Brain microvascular endothelial cell (primary cell): ENCODE results near the gene ZNF69.
"Not testable (repeated sequence)": the region's sequence is repeated elsewhere in the genome, so short reads cannot be mapped to it uniquely, and the experiment has no call there.

Experiments
- DNase-seq: peaks from one replicate; pipeline ENCODE4 v3.0.0-alpha.2; 2020
- H3K27ac ChIP-seq: fragments of 250-450 bp; sonication (Bioruptor Pico); 2 replicates; pipeline ENCODE4 v1.5.1; 2020; ENCODE audit warnings: mild to moderate bottlenecking, moderate library complexity
- H3K27me3 ChIP-seq: fragments of 250-450 bp; sonication (Bioruptor Pico); replicated peaks from 2 replicates; pipeline ENCODE4 v1.5.1; 2020; ENCODE audit warnings: mild to moderate bottlenecking
- H3K36me3 ChIP-seq: fragments of 250-450 bp; sonication (Bioruptor Pico); replicated peaks from 2 replicates; pipeline ENCODE4 v1.5.1; 2020; ENCODE audit warnings: mild to moderate bottlenecking
- H3K4me3 ChIP-seq: 2 replicates; pipeline ENCODE4 v1.5.1; 2011; ENCODE audit warnings: low read depth, mild to moderate bottlenecking, control low read depth, low read length, moderate library complexity
- in situ Hi-C: cut with HindIII; loops from 2 replicates; pipeline ENCODE4 v1.10.0; 2017; ENCODE audit warnings: low sequenced_read_pairs, low pct_ligation_motif_present
- TF ChIP-seq, protein P1 (sequence below): IDR thresholded peaks from 2 replicates; pipeline ENCODE4 v1.5.1; 2011; ENCODE audit warnings: low read depth, mild to moderate bottlenecking, moderate library complexity, low read length, control low read depth, inconsistent platforms; ENCODE audit errors: missing control alignments

ZNF69 gene

GRCh38 chr19:11948646-11949045 is 61.1 kb downstream of the ZNF69 start:
- in situ Hi-C loops: no loop called here
- H3K4me3 ChIP-seq: no peak overlapping the region
- TF ChIP-seq, protein P1, sequence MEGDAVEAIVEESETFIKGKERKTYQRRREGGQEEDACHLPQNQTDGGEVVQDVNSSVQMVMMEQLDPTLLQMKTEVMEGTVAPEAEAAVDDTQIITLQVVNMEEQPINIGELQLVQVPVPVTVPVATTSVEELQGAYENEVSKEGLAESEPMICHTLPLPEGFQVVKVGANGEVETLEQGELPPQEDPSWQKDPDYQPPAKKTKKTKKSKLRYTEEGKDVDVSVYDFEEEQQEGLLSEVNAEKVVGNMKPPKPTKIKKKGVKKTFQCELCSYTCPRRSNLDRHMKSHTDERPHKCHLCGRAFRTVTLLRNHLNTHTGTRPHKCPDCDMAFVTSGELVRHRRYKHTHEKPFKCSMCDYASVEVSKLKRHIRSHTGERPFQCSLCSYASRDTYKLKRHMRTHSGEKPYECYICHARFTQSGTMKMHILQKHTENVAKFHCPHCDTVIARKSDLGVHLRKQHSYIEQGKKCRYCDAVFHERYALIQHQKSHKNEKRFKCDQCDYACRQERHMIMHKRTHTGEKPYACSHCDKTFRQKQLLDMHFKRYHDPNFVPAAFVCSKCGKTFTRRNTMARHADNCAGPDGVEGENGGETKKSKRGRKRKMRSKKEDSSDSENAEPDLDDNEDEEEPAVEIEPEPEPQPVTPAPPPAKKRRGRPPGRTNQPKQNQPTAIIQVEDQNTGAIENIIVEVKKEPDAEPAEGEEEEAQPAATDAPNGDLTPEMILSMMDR: no peak
- no peak for DNase-seq
- no peaks in the 10 kb centered on the region for H3K27me3 ChIP-seq
- no peak overlapping the region for H3K27ac ChIP-seq
- peaks cover 36% of the 10 kb centered on the region for H3K36me3 ChIP-seq

- Histone ChIP-seq H3K36me3 (peaks cover 36% of the 10 kb centered on the region), H3K27ac (no peak overlapping the region), H3K4me3 (no peak overlapping the region), H3K27me3 (no peaks in the 10 kb centered on the region)
- in situ Hi-C loops: no loop called here
- TF ChIP-seq, protein P1: no peak
- no peak for DNase-seq
Measured at GRCh38 chr19:11949201-11949600, 61.6 kb downstream of the ZNF69 start.

DNA sequence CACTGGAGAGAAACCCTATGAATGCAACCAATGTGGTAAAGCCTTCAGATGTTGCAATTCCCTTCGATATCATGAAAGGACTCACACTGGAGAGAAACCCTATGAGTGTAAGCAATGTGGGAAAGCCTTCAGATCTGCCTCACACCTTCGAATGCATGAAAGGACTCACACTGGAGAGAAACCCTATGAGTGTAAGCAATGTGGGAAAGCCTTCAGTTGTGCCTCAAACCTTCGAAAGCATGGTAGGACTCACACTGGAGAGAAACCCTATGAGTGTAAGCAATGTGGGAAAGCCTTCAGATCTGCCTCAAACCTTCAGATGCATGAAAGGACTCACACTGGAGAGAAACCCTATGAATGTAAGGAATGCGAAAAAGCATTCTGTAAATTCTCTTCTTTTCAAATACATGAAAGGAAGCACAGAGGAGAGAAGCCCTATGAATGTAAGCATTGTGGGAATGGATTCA is 62.1 kb downstream of the ZNF69 start:
- DNase-seq, H3K4me3 ChIP-seq, H3K27me3 ChIP-seq, in situ Hi-C loops, H3K27ac ChIP-seq: not testable (repeated sequence)
- H3K36me3 ChIP-seq: peaks cover 36% of the 10 kb centered on the region

GRCh38 chr19:11950312-11950711 is 62.7 kb downstream of the ZNF69 start:
- no peak for DNase-seq
- TF ChIP-seq, protein P1: no peak
- peaks cover 36% of the 10 kb centered on the region for H3K36me3 ChIP-seq
- no peak overlapping the region for H3K4me3 ChIP-seq
- H3K27me3 ChIP-seq: no peaks in the 10 kb centered on the region
- in situ Hi-C loops: no loop called here
- H3K27ac ChIP-seq: no peak overlapping the region
